ENCODE data around the gene SPATC1L. TPM values are rescaled to one million over a fixed set of nuclear protein-coding genes. Genes with fewer than 3 reads are reported as not detected.
"Not testable (repeated sequence)": the region's sequence is repeated elsewhere in the genome, so short reads cannot be mapped to it uniquely, and the experiment has no call there.

SPATC1L gene
- total RNA-seq, 1 donor from 2014 or later = 27.5 TPM

- Mint-ChIP-seq H3K4me3 (peak overlapping the region; percentile 96), H3K4me1 (peaks cover 51% of the 10 kb centered on the region), H3K27me3 (ENCODE audit: low read depth) (peaks cover 2% of the 10 kb centered on the region), H3K27ac (ENCODE audit: unreplicated experiment) (peak overlapping the region; percentile 65), H3K9me3 (peaks cover 20% of the 10 kb centered on the region), H3K36me3 (ENCODE audit: low read depth) (peaks cover 58% of the 10 kb centered on the region)
- DNase-seq (ENCODE audit: low read depth, low spot score) = no peak
- no peak for TF ChIP-seq CTCF (conservative IDR thresholded peaks at IDR 0.05)
These were observed 43.6 kb upstream of the SPATC1L start for GRCh38 chr21:46227811-46228344.

- no peak for TF ChIP-seq CTCF (conservative IDR thresholded peaks at IDR 0.05)
- peaks cover 2% of the 10 kb centered on the region for H3K27me3 Mint-ChIP-seq (ENCODE audit: low read depth)
- peak overlapping the region; percentile 96 for H3K4me3 Mint-ChIP-seq
- peaks cover 51% of the 10 kb centered on the region for H3K4me1 Mint-ChIP-seq
- H3K27ac Mint-ChIP-seq (ENCODE audit: unreplicated experiment) = peak overlapping the region; percentile 65
- H3K36me3 Mint-ChIP-seq (ENCODE audit: low read depth) = peaks cover 54% of the 10 kb centered on the region
- no peak for DNase-seq (ENCODE audit: low read depth, low spot score)
- H3K9me3 Mint-ChIP-seq = peaks cover 16% of the 10 kb centered on the region
These were observed 42.8 kb upstream of the SPATC1L start for GRCh38 chr21:46226920-46227599.

GRCh38 chr21:46226146-46226545 lies 41.9 kb upstream of the SPATC1L start:
- Mint-ChIP-seq H3K9me3 (peaks cover 11% of the 10 kb centered on the region), H3K36me3 (ENCODE audit: low read depth) (peaks cover 46% of the 10 kb centered on the region), H3K27me3 (ENCODE audit: low read depth) (peaks cover 2% of the 10 kb centered on the region), H3K27ac (ENCODE audit: unreplicated experiment) (no peak overlapping the region), H3K4me1 (peaks cover 51% of the 10 kb centered on the region), H3K4me3 (peak overlapping the region; percentile 96)
- no peak for DNase-seq (ENCODE audit: low read depth, low spot score)
- TF ChIP-seq CTCF (conservative IDR thresholded peaks at IDR 0.05) = no peak

- not testable (repeated sequence) for H3K27me3 Mint-ChIP-seq (ENCODE audit: low read depth); H3K27ac Mint-ChIP-seq (ENCODE audit: unreplicated experiment); DNase-seq (ENCODE audit: low read depth, low spot score); H3K9me3 Mint-ChIP-seq
- peaks cover 38% of the 10 kb centered on the region for H3K4me1 Mint-ChIP-seq
- H3K4me3 Mint-ChIP-seq = peak overlapping the region; percentile 45
- H3K36me3 Mint-ChIP-seq (ENCODE audit: low read depth) = peaks cover 32% of the 10 kb centered on the region
These were observed 39.4 kb upstream of the SPATC1L start for GRCh38 chr21:46223661-46224060.

DNA sequence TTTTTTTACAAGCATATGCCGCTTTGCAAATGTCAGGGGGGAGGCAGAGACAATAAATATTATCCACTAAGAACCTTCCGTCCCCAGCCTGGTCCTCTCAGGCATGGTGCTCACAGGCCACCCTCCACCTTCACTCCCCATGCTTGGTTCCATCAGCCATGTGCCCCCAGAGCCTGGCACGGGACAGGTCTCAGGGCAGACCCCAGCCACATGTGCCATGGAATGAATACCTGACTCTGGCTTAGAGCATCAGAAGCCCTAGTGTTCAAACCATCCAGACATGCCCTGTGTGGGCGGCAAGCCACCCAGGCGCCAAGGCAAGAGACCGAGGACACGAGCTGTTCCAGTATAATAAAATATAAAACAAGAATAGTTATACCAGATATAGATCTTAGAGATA lies 39.0 kb upstream of the SPATC1L start:
- H3K27me3 Mint-ChIP-seq (ENCODE audit: low read depth) = no peaks in the 10 kb centered on the region
- peaks cover 38% of the 10 kb centered on the region for H3K4me1 Mint-ChIP-seq
- peaks cover 32% of the 10 kb centered on the region for H3K36me3 Mint-ChIP-seq (ENCODE audit: low read depth)
- peaks cover 4% of the 10 kb centered on the region for H3K9me3 Mint-ChIP-seq
- DNase-seq (ENCODE audit: low read depth, low spot score) = no peak
- no peak overlapping the region for H3K4me3 Mint-ChIP-seq
- no peak overlapping the region for H3K27ac Mint-ChIP-seq (ENCODE audit: unreplicated experiment)
- TF ChIP-seq CTCF (conservative IDR thresholded peaks at IDR 0.05) = no peak

DNA sequence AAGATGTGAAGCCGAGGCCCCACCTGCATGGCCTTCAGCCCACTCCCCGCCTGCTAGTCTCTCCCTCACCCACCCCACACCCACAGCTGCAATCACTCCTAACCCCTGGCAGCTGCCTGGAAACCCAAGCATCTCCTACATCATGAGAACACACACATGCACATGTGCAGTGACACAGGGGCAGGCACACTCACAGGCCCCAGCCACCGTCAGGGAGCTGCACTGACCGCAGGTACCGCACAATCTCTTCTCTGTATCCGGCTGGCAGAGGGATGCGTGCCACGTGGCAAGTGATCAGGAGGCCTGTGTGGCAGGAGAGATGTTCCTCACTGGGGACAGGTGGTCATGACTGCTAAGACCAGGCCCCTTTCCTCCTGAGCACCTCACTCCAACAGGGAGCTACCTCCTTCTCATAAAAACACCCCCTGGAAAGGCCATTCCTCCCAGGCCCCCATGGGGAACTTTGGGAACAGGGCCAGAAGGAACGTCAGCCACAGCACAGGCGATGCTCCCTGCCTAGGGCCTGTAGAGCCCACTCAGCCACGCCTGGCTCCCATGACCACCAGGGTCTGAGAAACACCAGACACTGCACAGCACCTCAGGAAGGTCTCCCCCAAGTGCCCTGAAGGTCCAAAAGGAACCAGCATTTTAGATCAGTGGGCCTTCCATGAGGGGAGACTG lies 38.3 kb upstream of the SPATC1L start:
- DNase-seq (ENCODE audit: low read depth, low spot score) = no peak
- Mint-ChIP-seq H3K9me3 (peaks cover 4% of the 10 kb centered on the region), H3K4me1 (peaks cover 35% of the 10 kb centered on the region), H3K36me3 (ENCODE audit: low read depth) (peaks cover 32% of the 10 kb centered on the region), H3K4me3 (no peak overlapping the region), H3K27me3 (ENCODE audit: low read depth) (no peaks in the 10 kb centered on the region), H3K27ac (ENCODE audit: unreplicated experiment) (peak overlapping the region; percentile 62)
- no peak for TF ChIP-seq CTCF (conservative IDR thresholded peaks at IDR 0.05)
